Muscle layer of duodenum (tissue), 2 donors: Measurements from ENCODE around the gene CLMN.

Source experiments
- H3K27ac ChIP-seq: one replicate; pipeline ENCODE4 v1.7.0; 2013; ENCODE audit warnings: mild to moderate bottlenecking, low read length
- H3K27me3 ChIP-seq: one replicate; pipeline ENCODE4 v1.7.0; 2013; ENCODE audit warnings: low read depth, mild to moderate bottlenecking, control low read depth, low read length
- H3K36me3 ChIP-seq, 2 donors: one replicate each; pipeline ENCODE4 v1.7.0; 2013; ENCODE audit warnings: low read length in 2 of 2, control low read depth in 1 of 2, mild to moderate bottlenecking in 1 of 2; ENCODE audit not compliant: insufficient read depth in 2 of 2, control insufficient read depth in 1 of 2
- H3K4me1 ChIP-seq, 2 donors: one replicate each; pipeline ENCODE4 v1.7.0; 2013; ENCODE audit warnings: low read length in 2 of 2, mild to moderate bottlenecking in 2 of 2, control low read depth in 1 of 2, moderate library complexity in 1 of 2; ENCODE audit not compliant: insufficient read depth in 2 of 2, control insufficient read depth in 1 of 2
- H3K4me3 ChIP-seq, 2 donors: one replicate each; pipeline ENCODE4 v1.7.0; 2013; ENCODE audit warnings: low read length in 2 of 2, low read depth in 1 of 2, mild to moderate bottlenecking in 1 of 2
- H3K9me3 ChIP-seq, 2 donors: one replicate each; pipeline ENCODE4 v1.7.0; 2013; ENCODE audit warnings: low read length in 2 of 2, control low read depth in 1 of 2, mild to moderate bottlenecking in 1 of 2; ENCODE audit not compliant: control insufficient read depth in 1 of 2
- donor health status: healthy.

CLMN gene

GRCh38 chr14:95309261-95310051 is 10.3 kb downstream of the CLMN start:
- H3K4me3 ChIP-seq: no peak overlapping the region
- H3K27ac ChIP-seq: no peak overlapping the region
- no peaks in the 10 kb centered on the region for H3K27me3 ChIP-seq
- no peaks in the 10 kb centered on the region for H3K9me3 ChIP-seq
- H3K4me1 ChIP-seq: peaks cover 9 to 11% of the 10 kb centered on the region in 2 donors
- no peaks in the 10 kb centered on the region for H3K36me3 ChIP-seq

GRCh38 chr14:95308073-95308472 is 11.6 kb downstream of the CLMN start:
- H3K36me3 ChIP-seq: no peaks in the 10 kb centered on the region
- no peaks in the 10 kb centered on the region for H3K27me3 ChIP-seq
- H3K27ac ChIP-seq: no peak overlapping the region
- no peak overlapping the region for H3K4me3 ChIP-seq
- H3K9me3 ChIP-seq: no peaks in the 10 kb centered on the region
- peaks cover under 1 to 6% of the 10 kb centered on the region in 2 donors for H3K4me1 ChIP-seq

- Histone ChIP-seq H3K9me3 (no peaks in the 10 kb centered on the region), H3K27me3 (no peaks in the 10 kb centered on the region), H3K36me3 (no peaks in the 10 kb centered on the region), H3K4me3 (no peak overlapping the region), H3K27ac (no peak overlapping the region), H3K4me1 (peaks cover 0 to 6% of the 10 kb centered on the region in 2 donors)
Measured at GRCh38 chr14:95307402-95308041, 12.2 kb downstream of the CLMN start.

GRCh38 chr14:95305940-95306339 is 13.8 kb downstream of the CLMN start:
- H3K27ac ChIP-seq: no peak overlapping the region
- H3K4me1 ChIP-seq: peaks cover 0 to 6% of the 10 kb centered on the region in 2 donors
- H3K27me3 ChIP-seq: no peaks in the 10 kb centered on the region
- no peak overlapping the region for H3K4me3 ChIP-seq
- H3K9me3 ChIP-seq: no peaks in the 10 kb centered on the region
- H3K36me3 ChIP-seq: no peaks in the 10 kb centered on the region

- H3K27me3 ChIP-seq: no peaks in the 10 kb centered on the region
- no peak overlapping the region for H3K4me3 ChIP-seq
- no peak overlapping the region for H3K27ac ChIP-seq
- peaks cover 0 to 6% of the 10 kb centered on the region in 2 donors for H3K4me1 ChIP-seq
- H3K36me3 ChIP-seq: no peaks in the 10 kb centered on the region
- no peaks in the 10 kb centered on the region for H3K9me3 ChIP-seq
Measured at GRCh38 chr14:95305145-95305544, 14.6 kb downstream of the CLMN start.

- H3K4me1 ChIP-seq: peaks cover 0 to 6% of the 10 kb centered on the region in 2 donors
- no peak overlapping the region for H3K27ac ChIP-seq
- no peaks in the 10 kb centered on the region for H3K9me3 ChIP-seq
- no peaks in the 10 kb centered on the region for H3K27me3 ChIP-seq
- H3K36me3 ChIP-seq: no peaks in the 10 kb centered on the region
- no peak overlapping the region for H3K4me3 ChIP-seq
Measured at GRCh38 chr14:95304342-95304741, 15.4 kb downstream of the CLMN start.

GRCh38 chr14:95303552-95303951 is 16.2 kb downstream of the CLMN start:
- Histone ChIP-seq H3K36me3 (no peaks in the 10 kb centered on the region), H3K9me3 (no peaks in the 10 kb centered on the region), H3K4me1 (peaks cover 0 to 6% of the 10 kb centered on the region in 2 donors), H3K27ac (no peak overlapping the region), H3K27me3 (no peaks in the 10 kb centered on the region), H3K4me3 (no peak overlapping the region)

- H3K9me3 ChIP-seq: no peaks in the 10 kb centered on the region
- no peak overlapping the region for H3K4me3 ChIP-seq
- no peaks in the 10 kb centered on the region for H3K27me3 ChIP-seq
- H3K4me1 ChIP-seq: peaks cover 0 to 6% of the 10 kb centered on the region in 2 donors
- no peaks in the 10 kb centered on the region for H3K36me3 ChIP-seq
- H3K27ac ChIP-seq: no peak overlapping the region
Measured at GRCh38 chr14:95302667-95303506, 16.8 kb downstream of the CLMN start.

GRCh38 chr14:95301527-95302187 is 18.1 kb downstream of the CLMN start:
- Histone ChIP-seq H3K4me3 (no peak overlapping the region), H3K9me3 (no peaks in the 10 kb centered on the region), H3K36me3 (no peaks in the 10 kb centered on the region), H3K27me3 (no peaks in the 10 kb centered on the region), H3K27ac (no peak overlapping the region), H3K4me1 (peaks cover 0 to 6% of the 10 kb centered on the region in 2 donors)

- Histone ChIP-seq H3K4me3 (no peak overlapping the region), H3K9me3 (peaks cover 0 to 2% of the 10 kb centered on the region in 2 donors), H3K36me3 (no peaks in the 10 kb centered on the region), H3K4me1 (peaks cover 0 to 6% of the 10 kb centered on the region in 2 donors), H3K27me3 (no peaks in the 10 kb centered on the region), H3K27ac (no peak overlapping the region)
Measured at GRCh38 chr14:95300697-95301526, 18.8 kb downstream of the CLMN start.
